Activated T-cell treated with anti-CD3 and anti-CD28 coated beads, Interleukin-2, amount 50 U/mL, for 4 hours (primary cell): ENCODE measurements around the gene STX8. TPM values are rescaled to one million over a fixed set of nuclear protein-coding genes. Genes with fewer than 3 reads are reported as not detected.
A peak's percentile ranks its signal among the peaks of the same experiment; 100 is the strongest.
"Not testable (repeated sequence)": the region's sequence is repeated elsewhere in the genome, so short reads cannot be mapped to it uniquely, and the experiment has no call there.

Experiments
- ATAC-seq, 2 donors: fragments of 200-7000 bp; cut with Tn5 transposase; one replicate each; pipeline ENCODE4 v1.10.0; 2021
- DNase-seq: peaks from one replicate; pipeline ENCODE4 v3.0.0-alpha.2; 2020
- H3K27me3 Mint-ChIP-seq: one replicate; pipeline ENCODE4 v1.8.0; 2021; ENCODE audit warnings: low read depth, mixed read lengths
- H3K36me3 Mint-ChIP-seq: one replicate; pipeline ENCODE4 v1.8.0; 2022; ENCODE audit warnings: mixed read lengths; ENCODE audit not compliant: insufficient read depth
- H3K4me1 Mint-ChIP-seq: one replicate; pipeline ENCODE4 v1.8.0; 2021; ENCODE audit warnings: low read depth, mixed read lengths
- H3K4me3 Mint-ChIP-seq: one replicate; pipeline ENCODE4 v1.8.0; 2021; ENCODE audit warnings: mild to moderate bottlenecking, moderate library complexity, mixed read lengths
- H3K9me3 Mint-ChIP-seq: one replicate; pipeline ENCODE4 v1.8.0; 2021; ENCODE audit warnings: mixed read lengths
- total RNA-seq, 3 donors: library from RNA; stranded (reverse); gene quantifications; one replicate each; pipeline ENCODE4 v1.2.1, GENCODE V29; 2021

The STX8 gene
- total RNA-seq, 3 donors from 2014 or later = 37.5 to 40.7 (median 38.3) TPM

DNA sequence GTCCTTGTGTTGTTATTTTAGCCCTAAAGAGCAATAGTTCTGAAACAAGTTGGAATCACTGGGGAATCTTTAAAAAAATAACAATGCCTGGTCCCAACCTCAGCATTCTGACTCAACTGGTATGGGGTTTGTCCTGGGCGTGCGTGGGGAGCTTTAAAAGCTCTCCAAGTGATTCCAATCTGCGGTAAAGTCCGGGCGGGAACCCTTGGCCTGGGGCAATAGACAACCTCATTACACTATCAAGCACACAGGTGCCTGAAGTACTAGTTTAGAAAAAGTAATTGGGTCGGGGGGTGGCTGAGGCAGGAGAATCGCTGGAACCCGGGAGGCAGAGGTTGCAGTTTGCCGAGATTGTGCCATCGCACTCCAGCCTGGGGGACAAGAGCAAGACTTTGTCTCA lies 4.4 kb downstream of the STX8 start:
- DNase-seq (no peak), ATAC-seq (no peak)
- Mint-ChIP-seq H3K9me3 (no peaks in the 10 kb centered on the region), H3K4me3 (no peak overlapping the region), H3K27me3 (no peaks in the 10 kb centered on the region), H3K36me3 (peaks cover 9% of the 10 kb centered on the region), H3K4me1 (peaks cover 29% of the 10 kb centered on the region)

DNA sequence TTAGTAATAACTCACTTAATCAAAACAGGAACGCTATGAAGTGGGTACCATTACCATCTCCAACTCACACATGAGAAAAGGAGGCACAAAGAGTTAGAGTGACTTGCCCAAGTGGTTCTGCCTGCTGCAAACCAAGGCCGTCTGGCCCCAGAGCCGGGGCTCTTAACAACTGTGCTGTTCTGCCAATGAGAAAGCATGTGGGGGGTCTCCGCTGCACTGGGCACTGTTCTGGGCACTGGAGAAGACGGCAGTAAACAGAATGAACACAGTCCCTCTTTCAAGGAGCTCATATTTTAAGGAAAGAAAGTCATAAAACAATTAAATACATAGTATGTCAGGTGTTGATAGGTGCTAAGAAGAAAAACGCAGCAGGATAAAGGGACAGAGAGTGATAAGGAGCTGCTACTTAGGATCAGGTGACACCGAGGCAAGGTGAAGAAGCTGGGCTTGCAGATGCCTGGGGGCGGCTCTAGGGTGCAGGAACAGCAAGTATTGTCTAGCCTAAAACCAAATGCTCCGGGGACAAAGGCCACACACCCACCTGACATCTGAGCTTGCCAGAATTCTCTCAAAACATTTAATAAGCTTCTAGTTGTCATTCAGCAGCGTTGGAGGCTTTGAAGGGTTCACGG lies 6.5 kb downstream of the STX8 start:
- DNase-seq (no peak), ATAC-seq (no peak)
- Mint-ChIP-seq H3K27me3 (no peaks in the 10 kb centered on the region), H3K36me3 (peaks cover 17% of the 10 kb centered on the region), H3K4me3 (no peak overlapping the region), H3K4me1 (peaks cover 39% of the 10 kb centered on the region), H3K9me3 (no peaks in the 10 kb centered on the region)

DNA sequence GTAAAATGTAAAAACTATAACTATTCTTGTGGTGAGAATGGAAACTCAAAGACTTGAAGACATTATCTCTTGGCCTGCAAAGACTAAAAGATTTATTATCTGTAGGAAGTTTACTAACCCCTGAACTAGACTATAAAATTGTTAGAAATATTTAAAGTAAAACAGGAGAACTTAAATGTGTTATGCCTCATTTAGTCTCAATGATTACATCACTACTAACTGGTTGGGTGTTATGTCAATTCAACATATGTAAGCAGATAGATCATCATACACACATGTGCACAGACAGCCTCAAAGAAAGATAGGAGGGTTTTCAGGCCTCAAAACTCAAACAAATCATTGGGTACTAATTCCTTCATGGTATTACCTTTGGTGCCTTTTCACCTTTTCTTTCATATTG lies 7.6 kb downstream of the STX8 start:
- H3K9me3 Mint-ChIP-seq = no peaks in the 10 kb centered on the region
- H3K27me3 Mint-ChIP-seq = no peaks in the 10 kb centered on the region
- DNase-seq (no peak), ATAC-seq (no peak)
- H3K36me3 Mint-ChIP-seq = peaks cover 22% of the 10 kb centered on the region
- H3K4me3 Mint-ChIP-seq = no peak overlapping the region
- peaks cover 35% of the 10 kb centered on the region for H3K4me1 Mint-ChIP-seq

DNA sequence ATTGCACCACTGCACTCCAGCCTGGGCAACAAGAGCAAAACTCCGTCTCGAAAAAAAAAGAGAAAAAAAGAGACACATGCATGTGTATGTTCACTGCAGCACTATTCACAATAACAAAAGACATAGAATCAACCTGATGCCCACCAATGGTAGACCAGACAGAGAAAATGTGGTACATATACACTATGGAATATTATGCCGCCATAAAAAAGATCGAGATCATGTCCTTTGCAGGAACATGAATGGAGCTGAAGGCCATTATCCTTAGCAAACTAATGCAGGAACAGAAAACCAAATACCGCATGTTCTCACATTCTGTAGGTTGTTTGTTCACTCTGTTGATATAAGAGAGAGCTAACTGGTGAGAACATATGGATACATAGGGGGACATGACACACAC lies 8.9 kb downstream of the STX8 start:
- not testable (repeated sequence) for ATAC-seq, H3K4me3 Mint-ChIP-seq, DNase-seq, H3K9me3 Mint-ChIP-seq, H3K27me3 Mint-ChIP-seq
- Mint-ChIP-seq H3K4me1 (peaks cover 38% of the 10 kb centered on the region), H3K36me3 (peaks cover 26% of the 10 kb centered on the region)

DNA sequence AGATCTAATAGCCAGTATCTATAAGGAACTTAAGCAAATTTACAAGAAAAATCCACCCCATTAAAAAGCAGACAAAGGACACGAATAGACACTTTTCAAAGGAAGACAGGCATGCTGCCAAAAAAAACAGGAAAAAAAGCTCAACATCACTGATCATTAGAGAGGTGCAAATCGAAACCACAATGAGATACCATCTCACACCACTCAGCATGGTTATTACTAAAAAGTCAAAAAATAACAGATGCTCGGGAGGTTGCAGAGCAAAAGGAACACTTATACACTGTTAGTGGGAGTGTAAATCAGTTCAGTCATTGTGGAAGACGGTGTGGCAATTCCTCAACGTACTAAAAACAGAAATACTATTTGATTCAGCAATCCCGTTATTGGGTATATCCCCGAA lies 9.6 kb downstream of the STX8 start:
- ATAC-seq (peak in 1 of 2 donors; percentile 50), DNase-seq (no peak)
- peaks cover 38% of the 10 kb centered on the region for H3K4me1 Mint-ChIP-seq
- H3K9me3 Mint-ChIP-seq = no peaks in the 10 kb centered on the region
- H3K4me3 Mint-ChIP-seq = peak overlapping the region; percentile 48
- no peaks in the 10 kb centered on the region for H3K27me3 Mint-ChIP-seq
- H3K36me3 Mint-ChIP-seq = peaks cover 26% of the 10 kb centered on the region

DNA sequence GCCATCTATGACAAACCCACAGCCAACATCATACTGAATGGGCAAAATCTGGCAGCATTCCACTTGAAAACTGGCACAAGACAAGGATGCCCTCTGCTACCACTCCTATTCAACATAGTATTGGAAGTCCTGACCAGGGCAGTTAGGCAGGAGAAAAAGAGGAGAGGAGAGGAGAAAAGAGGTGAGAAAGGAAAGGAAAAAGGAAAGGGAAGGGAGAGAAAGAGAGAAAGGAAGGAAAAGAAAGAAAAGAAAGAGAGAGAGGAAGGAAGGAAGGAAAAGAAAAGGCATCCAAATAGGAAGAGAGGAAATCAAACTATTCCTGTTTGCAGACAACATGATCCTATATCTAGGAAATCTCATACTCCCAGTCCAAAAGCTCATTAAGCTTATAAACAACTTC lies 11.5 kb downstream of the STX8 start:
- Mint-ChIP-seq H3K9me3 (no peaks in the 10 kb centered on the region), H3K4me3 (peak overlapping the region; percentile 14), H3K27me3 (no peaks in the 10 kb centered on the region), H3K4me1 (peaks cover 36% of the 10 kb centered on the region), H3K36me3 (peaks cover 25% of the 10 kb centered on the region)
- DNase-seq = no peak
- ATAC-seq = no peak

DNA sequence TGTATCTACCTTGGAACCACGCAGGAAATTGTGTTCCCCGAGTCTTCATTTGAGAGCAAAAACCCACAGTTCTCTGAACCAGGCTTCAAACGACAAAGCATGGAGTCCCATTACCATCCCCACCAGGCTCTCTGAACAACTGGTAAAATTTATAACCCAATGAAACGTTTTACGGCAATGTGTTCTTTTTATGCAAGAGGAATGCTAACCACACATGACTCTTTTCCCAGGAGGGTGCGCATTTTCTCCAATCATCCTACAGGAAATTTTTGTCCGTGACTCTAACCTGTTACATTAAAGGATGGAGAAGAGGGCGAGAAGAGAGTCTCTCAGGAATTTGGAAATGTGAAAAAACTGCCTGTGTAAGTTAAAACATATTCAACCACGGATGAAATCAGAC lies 17.8 kb downstream of the STX8 start:
- ATAC-seq (no peak), DNase-seq (no peak)
- Mint-ChIP-seq H3K9me3 (no peaks in the 10 kb centered on the region), H3K27me3 (no peaks in the 10 kb centered on the region), H3K36me3 (peaks cover 11% of the 10 kb centered on the region), H3K4me3 (no peak overlapping the region), H3K4me1 (peaks cover 3% of the 10 kb centered on the region)

DNA sequence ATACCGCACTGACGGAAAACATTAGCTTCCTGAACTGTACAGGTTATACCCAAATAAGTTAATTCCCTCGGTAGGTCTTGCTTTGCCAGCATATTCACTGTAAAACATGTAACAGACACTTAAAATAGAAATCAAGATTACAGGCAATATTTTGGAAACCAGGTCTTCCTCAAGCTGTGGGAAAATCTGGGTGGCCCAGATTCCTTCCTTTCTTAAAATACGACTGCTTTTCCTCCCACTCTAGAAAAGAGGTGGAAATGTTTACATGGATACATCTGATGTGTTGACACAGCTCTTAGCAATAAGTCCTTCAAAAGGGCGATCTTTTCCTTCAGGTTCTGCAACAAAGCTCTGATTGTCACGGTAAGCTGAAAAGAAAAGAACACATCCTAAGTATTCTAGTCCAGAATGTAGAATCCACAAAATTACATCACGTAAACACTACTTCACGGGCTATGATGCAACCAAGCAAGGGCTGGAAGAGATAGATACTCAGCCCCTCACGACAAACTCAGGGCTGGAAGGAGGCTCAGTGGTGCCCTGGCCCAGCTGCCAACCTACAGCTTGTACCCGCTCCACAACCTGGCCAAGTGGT lies 18.4 kb downstream of the STX8 start:
- Mint-ChIP-seq H3K27me3 (no peaks in the 10 kb centered on the region), H3K9me3 (no peaks in the 10 kb centered on the region), H3K4me3 (no peak overlapping the region), H3K36me3 (peaks cover 7% of the 10 kb centered on the region), H3K4me1 (no peaks in the 10 kb centered on the region)
- ATAC-seq (no peak), DNase-seq (no peak)

DNA sequence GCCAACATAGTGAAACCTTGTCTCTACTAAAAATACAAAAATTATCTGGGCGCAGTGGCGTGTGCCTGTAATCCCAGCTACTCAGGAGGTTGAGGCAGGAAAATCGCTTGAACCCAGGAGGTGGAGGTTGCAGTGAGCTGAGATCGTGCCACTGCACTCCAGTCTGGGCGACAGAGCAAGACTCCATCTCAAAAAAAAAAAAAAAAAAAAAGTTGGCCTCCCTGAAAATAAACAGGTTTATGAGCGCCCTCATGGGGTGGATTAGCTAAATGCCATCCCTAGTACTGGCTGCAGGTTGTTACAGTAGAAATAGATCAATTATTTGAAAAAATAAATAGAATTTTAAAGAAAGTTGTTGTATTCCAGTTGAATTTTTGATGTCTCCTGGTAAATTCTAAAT lies 20.9 kb downstream of the STX8 start:
- not testable (repeated sequence) for H3K9me3 Mint-ChIP-seq, ATAC-seq, H3K36me3 Mint-ChIP-seq, H3K4me3 Mint-ChIP-seq, H3K4me1 Mint-ChIP-seq, H3K27me3 Mint-ChIP-seq
- DNase-seq = peak; percentile 10

DNA sequence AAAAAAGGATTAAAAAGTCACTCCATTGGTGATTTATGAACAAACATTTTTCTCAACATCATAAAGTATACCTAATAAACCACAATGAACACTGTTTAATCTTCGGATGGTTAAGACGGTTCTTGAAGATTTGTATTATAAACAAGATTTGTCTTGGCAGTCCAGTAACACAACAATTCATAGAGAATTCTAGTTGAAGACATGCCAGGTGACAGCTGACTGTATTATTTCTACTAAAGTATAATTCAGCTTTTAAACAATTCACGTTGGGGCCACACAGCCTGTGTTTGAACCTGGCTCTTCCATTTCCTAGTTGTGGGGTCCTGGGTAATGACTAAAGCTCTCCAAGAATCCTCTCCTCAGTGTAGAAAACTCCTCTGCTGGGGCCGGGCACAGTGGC lies 22.0 kb downstream of the STX8 start:
- no peak for ATAC-seq
- Mint-ChIP-seq H3K27me3 (no peaks in the 10 kb centered on the region), H3K4me3 (no peak overlapping the region), H3K4me1 (no peaks in the 10 kb centered on the region), H3K36me3 (peaks cover 6% of the 10 kb centered on the region), H3K9me3 (no peaks in the 10 kb centered on the region)
- DNase-seq = no peak

DNA sequence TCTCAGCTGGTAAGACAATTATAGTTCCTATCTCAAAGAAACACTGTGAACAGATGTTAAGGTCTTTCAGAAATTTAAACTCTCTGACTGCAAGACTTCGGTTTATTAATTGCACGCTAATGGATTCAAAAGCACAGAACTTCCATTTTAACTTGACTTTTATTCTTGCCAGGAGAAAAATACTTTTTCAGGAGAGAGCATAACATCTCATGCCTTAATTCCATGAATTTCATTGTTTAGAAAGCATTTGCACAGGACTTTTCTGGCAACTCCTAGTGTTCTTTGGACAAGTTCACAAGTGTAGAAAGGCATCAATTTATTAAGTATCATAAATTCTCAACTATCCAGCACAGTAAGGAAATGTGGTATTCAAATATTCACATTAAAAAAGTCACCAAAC lies 22.4 kb downstream of the STX8 start:
- ATAC-seq (no peak), DNase-seq (no peak)
- Mint-ChIP-seq H3K4me1 (no peaks in the 10 kb centered on the region), H3K36me3 (peaks cover 6% of the 10 kb centered on the region), H3K9me3 (no peaks in the 10 kb centered on the region), H3K4me3 (no peak overlapping the region), H3K27me3 (no peaks in the 10 kb centered on the region)

DNA sequence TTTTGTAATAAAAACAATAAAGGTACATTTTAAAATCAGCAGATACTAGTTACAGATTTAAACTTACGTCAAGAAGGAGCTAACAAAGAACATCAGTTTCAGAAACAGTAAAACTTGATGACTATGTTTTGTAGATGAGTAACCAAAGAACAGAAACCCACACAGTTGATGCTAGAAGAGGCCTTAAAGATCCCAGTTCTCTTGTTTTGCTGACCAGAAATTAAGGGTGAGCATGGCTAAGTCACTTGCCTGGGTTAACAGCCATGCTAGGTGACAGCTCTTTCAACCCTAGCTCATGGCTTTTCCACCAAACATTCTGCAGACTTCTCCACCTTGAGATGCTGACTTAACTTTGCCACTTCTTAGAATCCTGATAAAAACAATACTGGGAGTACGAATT lies 26.4 kb downstream of the STX8 start:
- peak in 1 of 2 donors; percentile 73 for ATAC-seq
- Mint-ChIP-seq H3K4me3 (no peak overlapping the region), H3K9me3 (no peaks in the 10 kb centered on the region), H3K4me1 (no peaks in the 10 kb centered on the region), H3K27me3 (no peaks in the 10 kb centered on the region), H3K36me3 (peaks cover 10% of the 10 kb centered on the region)
- DNase-seq = no peak

DNA sequence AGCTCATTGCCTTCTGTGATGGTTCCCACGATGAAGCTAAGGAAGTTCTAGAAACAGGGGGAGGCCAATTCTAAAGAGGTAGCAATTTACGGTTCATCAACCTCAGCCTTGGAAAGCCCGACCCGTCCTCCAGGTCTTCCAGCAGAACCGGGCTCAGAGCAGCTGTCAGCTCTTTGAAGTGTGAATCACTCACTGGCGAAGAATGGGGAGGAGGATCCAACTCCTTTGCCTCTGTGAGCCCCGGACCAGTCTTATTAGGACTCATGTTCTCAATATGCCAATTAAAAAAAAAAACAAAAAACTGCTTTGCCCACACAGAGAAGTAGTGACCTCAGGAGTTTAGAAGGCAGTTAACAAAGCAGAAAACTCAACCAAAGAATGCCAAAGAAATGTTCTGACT lies 31.4 kb downstream of the STX8 start:
- H3K4me3 Mint-ChIP-seq = no peak overlapping the region
- ATAC-seq (no peak), DNase-seq (no peak)
- H3K36me3 Mint-ChIP-seq = peaks cover 24% of the 10 kb centered on the region
- H3K4me1 Mint-ChIP-seq = no peaks in the 10 kb centered on the region
- no peaks in the 10 kb centered on the region for H3K27me3 Mint-ChIP-seq
- H3K9me3 Mint-ChIP-seq = no peaks in the 10 kb centered on the region

DNA sequence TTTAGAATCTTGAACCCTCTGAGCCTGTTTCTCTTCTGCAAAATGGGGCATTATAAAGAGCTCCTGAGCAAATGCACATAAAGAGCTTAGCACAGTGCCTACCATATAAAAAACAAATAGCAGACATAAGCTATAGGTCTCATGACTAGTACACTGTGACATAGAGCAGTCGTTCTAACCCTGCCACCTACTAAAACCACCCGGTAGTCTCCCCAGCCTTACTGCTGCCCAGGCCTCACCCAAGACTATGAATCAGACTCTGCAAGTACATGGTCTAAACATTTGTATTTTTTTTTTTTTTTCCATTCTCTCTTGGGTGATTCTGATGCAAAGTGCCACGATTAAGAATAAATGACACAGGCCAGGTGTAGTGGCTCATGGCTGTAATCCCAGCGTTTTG lies 33.9 kb downstream of the STX8 start:
- peaks cover 29% of the 10 kb centered on the region for H3K36me3 Mint-ChIP-seq
- DNase-seq (no peak), ATAC-seq (no peak)
- no peaks in the 10 kb centered on the region for H3K9me3 Mint-ChIP-seq
- H3K4me1 Mint-ChIP-seq = no peaks in the 10 kb centered on the region
- H3K4me3 Mint-ChIP-seq = no peak overlapping the region
- no peaks in the 10 kb centered on the region for H3K27me3 Mint-ChIP-seq

DNA sequence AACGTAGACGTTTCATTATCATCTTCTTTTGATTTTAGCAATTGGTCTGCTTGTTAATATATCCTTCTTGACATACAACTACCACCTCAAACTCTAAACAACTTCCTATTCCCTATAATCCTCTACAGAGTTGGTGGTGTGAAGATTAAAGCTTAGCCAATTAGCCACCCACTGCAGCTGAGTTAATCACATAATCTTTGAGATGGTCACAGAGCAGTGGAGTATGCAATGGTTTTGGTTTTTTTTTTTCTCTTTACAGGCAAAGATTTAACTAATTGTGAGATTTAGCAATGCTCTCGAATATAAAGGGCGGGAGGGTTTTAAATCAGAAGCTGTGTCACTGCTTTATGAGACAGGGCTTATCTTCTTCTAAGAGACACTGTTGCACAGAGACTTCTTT lies 37.0 kb downstream of the STX8 start:
- no peak for DNase-seq
- H3K36me3 Mint-ChIP-seq = peaks cover 28% of the 10 kb centered on the region
- no peak for ATAC-seq
- H3K27me3 Mint-ChIP-seq = no peaks in the 10 kb centered on the region
- no peaks in the 10 kb centered on the region for H3K9me3 Mint-ChIP-seq
- H3K4me3 Mint-ChIP-seq = no peak overlapping the region
- H3K4me1 Mint-ChIP-seq = no peaks in the 10 kb centered on the region
